K562 (cell line): Measurements from ENCODE around the gene LRRC25. TPM values are rescaled to one million over a fixed set of nuclear protein-coding genes. Genes with fewer than 3 reads are reported as not detected.
A peak's percentile ranks its signal among the peaks of the same experiment; 100 is the strongest.

ENCODE experiments used
- CBFA2T2 ChIP-seq: fragments of 450-650 bp; conservative IDR thresholded peaks from 2 replicates; pipeline ENCODE4 v1.6.1; 2017; ENCODE audit warnings: mild to moderate bottlenecking
- CCAR2 ChIP-seq: fragments of 200-400 bp; formaldehyde crosslinking; IDR thresholded peaks from 2 replicates; pipeline ENCODE4 v1.6.1; 2017; ENCODE audit warnings: mild to moderate bottlenecking, low read depth, low read length
- EWSR1 ChIP-seq: fragments of 450-650 bp; IDR thresholded peaks from 2 replicates; pipeline ENCODE4 v1.6.1; 2018; ENCODE audit warnings: borderline replicate concordance, mild to moderate bottlenecking, low read depth, moderate library complexity; ENCODE audit not compliant: partially characterized antibody
- GATAD2B ChIP-seq: fragments of 450-650 bp; IDR thresholded peaks from 2 replicates; pipeline ENCODE4 v1.6.1; 2017; ENCODE audit warnings: mild to moderate bottlenecking, borderline replicate concordance
- HINFP ChIP-seq: fragments of 450-650 bp; conservative IDR thresholded peaks from 2 replicates; pipeline ENCODE4 v1.6.1; 2016; ENCODE audit warnings: missing genetic modification characterization, low read depth, mild to moderate bottlenecking, control low read depth, missing compliant biosample characterization
- RHOXF2B ChIP-seq: fragments of 250-450 bp; sonication (Bioruptor Pico); conservative IDR thresholded peaks from 2 replicates; pipeline ENCODE4 v1.5.1; 2021
- SIN3A ChIP-seq, 2 experiments: fragments of 150-350 bp in 1 of 2; IDR thresholded peaks; 2 replicates each; pipeline ENCODE4 v1.6.1; 2011 to 2016; ENCODE audit warnings: borderline replicate concordance in 2 of 2, low read depth in 2 of 2, low read length in 2 of 2, mild to moderate bottlenecking in 2 of 2, moderate library complexity in 2 of 2; ENCODE audit not compliant: control insufficient read depth in 1 of 2
- ZBTB43 ChIP-seq: sonication (generic); formaldehyde crosslinking; IDR thresholded peaks from 2 replicates; pipeline ENCODE4 v1.8.0; 2023; ENCODE audit warnings: mild to moderate bottlenecking, missing genetic modification reagents
- ZNF24 ChIP-seq: fragments of 450-650 bp; IDR thresholded peaks from 2 replicates; pipeline ENCODE4 v1.6.1; 2016
- ZNF311 ChIP-seq: fragments of 250-450 bp; sonication (Bioruptor Pico); IDR thresholded peaks from 2 replicates; pipeline ENCODE4 v1.4.0; 2020; ENCODE audit warnings: mild to moderate bottlenecking, moderate library complexity
- polyA plus RNA-seq, 8 experiments: library from polyadenylated mRNA; depleted of rRNA in 4 of 8; stranded (reverse) in 5 of 8; unstranded in 3 of 8; fragments of >200 nt; fragmentation: Nextera tagmentation in 2 of 8; fragmentation: Illumina TruSeq in 1 of 8; extraction: Ambion mirVana in 2 of 8; extraction: Trizol in 1 of 8; gene quantifications; 2 replicates each; pipeline versions ENCODE4 v1.2.1 to v1.2.3, GENCODE V29; 2011 to 2014; ENCODE audit warnings: inconsistent platforms in 1 of 8, missing spikeins in 1 of 8
- total RNA-seq, 7 experiments: library from RNA; depleted of rRNA in 6 of 7; stranded (reverse); fragments of >200 nt in 6 of 7; fragmentation: Illumina TruSeq in 2 of 7; extraction: Trizol in 2 of 7; gene quantifications; 2 replicates each; pipeline versions ENCODE4 v1.2.1 to v1.2.3, GENCODE V29; 2011 to 2021; ENCODE audit warnings: low replicate concordance in 1 of 7
- TF ChIP-seq, protein P1 (sequence below): fragments of 450-650 bp; IDR thresholded peaks from 2 replicates; pipeline ENCODE4 v1.6.1; 2016; ENCODE audit warnings: mild to moderate bottlenecking, moderate library complexity
- TF ChIP-seq, protein P2 (sequence below): sonication (generic); formaldehyde crosslinking; IDR thresholded peaks from 2 replicates; pipeline ENCODE4 v1.8.1; 2023; ENCODE audit warnings: mild to moderate bottlenecking, missing genetic modification reagents, moderate library complexity

The LRRC25 gene
- total and polyA plus RNA-seq, 9 of the 15 experiments (the other 6 are each of a cell fraction or from before 2014, with no cell fraction given): 0.07 to 0.36 (median 0.10) TPM; not detected in 3

- TF ChIP-seq HINFP (no peak), CBFA2T2 (no peak), CCAR2 (no peak), GATAD2B (peak; percentile 12; the same call in 1 of the 2 replicates), EWSR1 (no peak), ZNF311 (CRISPR knock-in tag) (0 out of 2 replicates have a peak, but pooled peaks have one; percentile 6), ZNF24 (no peak), ZBTB43 (CRISPR knock-in tag) (peak; percentile 94), SIN3A (IDR thresholded peaks at IDR 0.05; ENCODE audit: borderline replicate concordance in 2 of 2, control insufficient read depth in 1 of 2, low read depth in 2 of 2, low read length in 2 of 2) (peak in 1 of 2 experiments; percentile 14; a peak in 1 of 4 replicates), RHOXF2B (CRISPR knock-in tag) (no peak)
- TF ChIP-seq, protein P1, sequence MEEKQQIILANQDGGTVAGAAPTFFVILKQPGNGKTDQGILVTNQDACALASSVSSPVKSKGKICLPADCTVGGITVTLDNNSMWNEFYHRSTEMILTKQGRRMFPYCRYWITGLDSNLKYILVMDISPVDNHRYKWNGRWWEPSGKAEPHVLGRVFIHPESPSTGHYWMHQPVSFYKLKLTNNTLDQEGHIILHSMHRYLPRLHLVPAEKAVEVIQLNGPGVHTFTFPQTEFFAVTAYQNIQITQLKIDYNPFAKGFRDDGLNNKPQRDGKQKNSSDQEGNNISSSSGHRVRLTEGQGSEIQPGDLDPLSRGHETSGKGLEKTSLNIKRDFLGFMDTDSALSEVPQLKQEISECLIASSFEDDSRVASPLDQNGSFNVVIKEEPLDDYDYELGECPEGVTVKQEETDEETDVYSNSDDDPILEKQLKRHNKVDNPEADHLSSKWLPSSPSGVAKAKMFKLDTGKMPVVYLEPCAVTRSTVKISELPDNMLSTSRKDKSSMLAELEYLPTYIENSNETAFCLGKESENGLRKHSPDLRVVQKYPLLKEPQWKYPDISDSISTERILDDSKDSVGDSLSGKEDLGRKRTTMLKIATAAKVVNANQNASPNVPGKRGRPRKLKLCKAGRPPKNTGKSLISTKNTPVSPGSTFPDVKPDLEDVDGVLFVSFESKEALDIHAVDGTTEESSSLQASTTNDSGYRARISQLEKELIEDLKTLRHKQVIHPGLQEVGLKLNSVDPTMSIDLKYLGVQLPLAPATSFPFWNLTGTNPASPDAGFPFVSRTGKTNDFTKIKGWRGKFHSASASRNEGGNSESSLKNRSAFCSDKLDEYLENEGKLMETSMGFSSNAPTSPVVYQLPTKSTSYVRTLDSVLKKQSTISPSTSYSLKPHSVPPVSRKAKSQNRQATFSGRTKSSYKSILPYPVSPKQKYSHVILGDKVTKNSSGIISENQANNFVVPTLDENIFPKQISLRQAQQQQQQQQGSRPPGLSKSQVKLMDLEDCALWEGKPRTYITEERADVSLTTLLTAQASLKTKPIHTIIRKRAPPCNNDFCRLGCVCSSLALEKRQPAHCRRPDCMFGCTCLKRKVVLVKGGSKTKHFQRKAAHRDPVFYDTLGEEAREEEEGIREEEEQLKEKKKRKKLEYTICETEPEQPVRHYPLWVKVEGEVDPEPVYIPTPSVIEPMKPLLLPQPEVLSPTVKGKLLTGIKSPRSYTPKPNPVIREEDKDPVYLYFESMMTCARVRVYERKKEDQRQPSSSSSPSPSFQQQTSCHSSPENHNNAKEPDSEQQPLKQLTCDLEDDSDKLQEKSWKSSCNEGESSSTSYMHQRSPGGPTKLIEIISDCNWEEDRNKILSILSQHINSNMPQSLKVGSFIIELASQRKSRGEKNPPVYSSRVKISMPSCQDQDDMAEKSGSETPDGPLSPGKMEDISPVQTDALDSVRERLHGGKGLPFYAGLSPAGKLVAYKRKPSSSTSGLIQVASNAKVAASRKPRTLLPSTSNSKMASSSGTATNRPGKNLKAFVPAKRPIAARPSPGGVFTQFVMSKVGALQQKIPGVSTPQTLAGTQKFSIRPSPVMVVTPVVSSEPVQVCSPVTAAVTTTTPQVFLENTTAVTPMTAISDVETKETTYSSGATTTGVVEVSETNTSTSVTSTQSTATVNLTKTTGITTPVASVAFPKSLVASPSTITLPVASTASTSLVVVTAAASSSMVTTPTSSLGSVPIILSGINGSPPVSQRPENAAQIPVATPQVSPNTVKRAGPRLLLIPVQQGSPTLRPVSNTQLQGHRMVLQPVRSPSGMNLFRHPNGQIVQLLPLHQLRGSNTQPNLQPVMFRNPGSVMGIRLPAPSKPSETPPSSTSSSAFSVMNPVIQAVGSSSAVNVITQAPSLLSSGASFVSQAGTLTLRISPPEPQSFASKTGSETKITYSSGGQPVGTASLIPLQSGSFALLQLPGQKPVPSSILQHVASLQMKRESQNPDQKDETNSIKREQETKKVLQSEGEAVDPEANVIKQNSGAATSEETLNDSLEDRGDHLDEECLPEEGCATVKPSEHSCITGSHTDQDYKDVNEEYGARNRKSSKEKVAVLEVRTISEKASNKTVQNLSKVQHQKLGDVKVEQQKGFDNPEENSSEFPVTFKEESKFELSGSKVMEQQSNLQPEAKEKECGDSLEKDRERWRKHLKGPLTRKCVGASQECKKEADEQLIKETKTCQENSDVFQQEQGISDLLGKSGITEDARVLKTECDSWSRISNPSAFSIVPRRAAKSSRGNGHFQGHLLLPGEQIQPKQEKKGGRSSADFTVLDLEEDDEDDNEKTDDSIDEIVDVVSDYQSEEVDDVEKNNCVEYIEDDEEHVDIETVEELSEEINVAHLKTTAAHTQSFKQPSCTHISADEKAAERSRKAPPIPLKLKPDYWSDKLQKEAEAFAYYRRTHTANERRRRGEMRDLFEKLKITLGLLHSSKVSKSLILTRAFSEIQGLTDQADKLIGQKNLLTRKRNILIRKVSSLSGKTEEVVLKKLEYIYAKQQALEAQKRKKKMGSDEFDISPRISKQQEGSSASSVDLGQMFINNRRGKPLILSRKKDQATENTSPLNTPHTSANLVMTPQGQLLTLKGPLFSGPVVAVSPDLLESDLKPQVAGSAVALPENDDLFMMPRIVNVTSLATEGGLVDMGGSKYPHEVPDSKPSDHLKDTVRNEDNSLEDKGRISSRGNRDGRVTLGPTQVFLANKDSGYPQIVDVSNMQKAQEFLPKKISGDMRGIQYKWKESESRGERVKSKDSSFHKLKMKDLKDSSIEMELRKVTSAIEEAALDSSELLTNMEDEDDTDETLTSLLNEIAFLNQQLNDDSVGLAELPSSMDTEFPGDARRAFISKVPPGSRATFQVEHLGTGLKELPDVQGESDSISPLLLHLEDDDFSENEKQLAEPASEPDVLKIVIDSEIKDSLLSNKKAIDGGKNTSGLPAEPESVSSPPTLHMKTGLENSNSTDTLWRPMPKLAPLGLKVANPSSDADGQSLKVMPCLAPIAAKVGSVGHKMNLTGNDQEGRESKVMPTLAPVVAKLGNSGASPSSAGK: peak; percentile 18; the same call in 1 of the 2 replicates
- TF ChIP-seq, protein P2, sequence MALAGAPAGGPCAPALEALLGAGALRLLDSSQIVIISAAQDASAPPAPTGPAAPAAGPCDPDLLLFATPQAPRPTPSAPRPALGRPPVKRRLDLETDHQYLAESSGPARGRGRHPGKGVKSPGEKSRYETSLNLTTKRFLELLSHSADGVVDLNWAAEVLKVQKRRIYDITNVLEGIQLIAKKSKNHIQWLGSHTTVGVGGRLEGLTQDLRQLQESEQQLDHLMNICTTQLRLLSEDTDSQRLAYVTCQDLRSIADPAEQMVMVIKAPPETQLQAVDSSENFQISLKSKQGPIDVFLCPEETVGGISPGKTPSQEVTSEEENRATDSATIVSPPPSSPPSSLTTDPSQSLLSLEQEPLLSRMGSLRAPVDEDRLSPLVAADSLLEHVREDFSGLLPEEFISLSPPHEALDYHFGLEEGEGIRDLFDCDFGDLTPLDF (CRISPR knock-in tag): no peak
Measured at GRCh38 chr19:18418029-18418482, 20.6 kb upstream of the LRRC25 start (continued).
